ENCODE results near the gene NEXMIF.

GRCh38 chrX:74931214-74931613 is 6.0 kb upstream of the NEXMIF start:
- TF ChIP-seq POLR2AphosphoS5 (IDR thresholded peaks at IDR 0.05) = no peak
- no peak for TF ChIP-seq CTCF (IDR thresholded peaks at IDR 0.05)
- no peak for TF ChIP-seq POLR2A (IDR thresholded peaks at IDR 0.05)
- TF ChIP-seq EP300 (IDR thresholded peaks at IDR 0.05) = no peak
